SU-DHL-6 (cell line): Measurements from ENCODE around the gene HDGFL2.

Experiments
- CTCF ChIP-seq: fragments of 200-600 bp; sonication (generic); IDR thresholded peaks from one replicate; pipeline ENCODE4 v1.5.1; 2017; ENCODE audit warnings: antibody characterized with exemption, mild to moderate bottlenecking, low read length, moderate library complexity; ENCODE audit not compliant: insufficient read depth, poor library complexity, severe bottlenecking
- EZH2phosphoT487 ChIP-seq: fragments of 200-600 bp; sonication (generic), shearing (Covaris generic); conservative IDR thresholded peaks from 2 replicates; pipeline ENCODE4 v1.6.1; 2018; ENCODE audit warnings: mild to moderate bottlenecking, antibody characterized with exemption, low read length, moderate library complexity, mixed read lengths

DNA sequence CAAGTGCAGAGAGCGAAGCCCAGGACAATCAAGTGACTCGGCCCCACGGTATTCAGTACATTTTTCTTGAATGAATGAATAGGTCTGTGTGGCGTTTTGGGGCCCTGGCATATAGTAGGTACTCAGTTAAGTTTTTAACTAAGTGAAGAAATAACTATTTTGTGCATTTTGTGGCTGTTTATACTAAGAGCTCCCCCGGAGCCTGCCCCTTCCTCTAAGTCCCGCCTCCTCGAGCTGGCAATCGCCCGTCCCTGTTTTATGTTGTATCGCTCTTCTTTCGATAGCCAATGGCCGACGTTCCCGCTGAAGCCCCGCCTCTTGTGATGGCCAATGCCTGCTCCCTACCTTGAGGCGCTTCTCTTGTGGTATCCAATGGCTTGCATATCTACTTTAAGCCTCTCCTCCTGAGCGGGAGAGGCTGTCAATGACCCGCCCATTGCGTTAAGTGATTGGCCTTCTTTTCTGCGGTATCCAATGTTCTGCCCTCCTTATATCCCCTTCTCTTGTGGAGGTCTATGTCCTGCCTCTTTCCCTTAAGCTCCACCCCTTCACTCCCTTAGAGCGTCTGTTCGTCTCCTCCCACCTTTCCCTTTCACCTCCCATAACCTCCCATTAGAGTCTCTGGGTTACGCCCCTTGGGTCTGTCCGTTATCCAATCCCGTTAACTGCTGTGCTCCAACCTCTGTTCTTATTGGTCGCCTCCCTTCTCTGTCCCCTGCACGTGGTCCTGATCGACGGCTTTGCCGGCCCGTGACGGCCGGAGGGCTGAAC is 509 bp upstream of the HDGFL2 start:
- TF ChIP-seq CTCF: no peak
- TF ChIP-seq EZH2phosphoT487: no peak
